Measurements from ENCODE around the gene DDX56. TPM values are rescaled to one million over a fixed set of nuclear protein-coding genes. Genes with fewer than 3 reads are reported as not detected.
A peak's percentile ranks its signal among the peaks of the same experiment; 100 is the strongest.

The DDX56 gene
- total RNA-seq, 1 experiment from 2014 or later, result 83.1 TPM

DNA sequence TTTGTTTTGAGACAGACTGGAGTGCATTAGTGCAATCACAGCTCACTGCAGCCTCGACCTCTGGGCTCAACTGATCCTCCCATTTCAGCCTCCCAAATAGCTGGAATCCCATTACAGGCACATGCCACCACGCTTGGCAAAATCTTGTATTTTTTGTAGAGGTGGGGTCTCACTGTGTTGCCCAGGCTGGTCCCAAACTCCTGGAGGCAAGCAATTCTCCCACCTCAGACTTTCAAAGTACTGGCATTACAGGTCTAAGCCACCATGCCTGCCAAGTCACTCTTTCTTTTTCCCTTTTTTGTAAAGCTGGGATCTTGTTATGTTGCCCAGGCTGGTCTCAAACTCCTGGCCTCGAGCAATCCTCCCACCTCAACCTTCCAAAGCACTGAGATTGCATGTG lies 24.3 kb downstream of the DDX56 start:
- Mint-ChIP-seq H3K36me3 (no peaks in the 10 kb centered on the region), H3K27me3 (ENCODE audit: low read depth) (no peaks in the 10 kb centered on the region; the same call in 1 of the 2 replicates), H3K27ac (no peak overlapping the region), H3K4me3 (no peak overlapping the region), H3K9me3 (no peaks in the 10 kb centered on the region), H3K4me1 (peaks cover 8% of the 10 kb centered on the region)
- CTCF ChIA-PET, result interaction anchor here (1.4 to 3.3 kb wide), 2 partner anchors 15 to 16 kb away, joined by 3 to 19 read pairs; no protein-coding TSS in a partner anchor
- POLR2A ChIA-PET, result no interaction called here
- ATAC-seq, result no peak
- DNase-seq (ENCODE audit: low spot score), result no peak
- TF ChIP-seq, protein P1, sequence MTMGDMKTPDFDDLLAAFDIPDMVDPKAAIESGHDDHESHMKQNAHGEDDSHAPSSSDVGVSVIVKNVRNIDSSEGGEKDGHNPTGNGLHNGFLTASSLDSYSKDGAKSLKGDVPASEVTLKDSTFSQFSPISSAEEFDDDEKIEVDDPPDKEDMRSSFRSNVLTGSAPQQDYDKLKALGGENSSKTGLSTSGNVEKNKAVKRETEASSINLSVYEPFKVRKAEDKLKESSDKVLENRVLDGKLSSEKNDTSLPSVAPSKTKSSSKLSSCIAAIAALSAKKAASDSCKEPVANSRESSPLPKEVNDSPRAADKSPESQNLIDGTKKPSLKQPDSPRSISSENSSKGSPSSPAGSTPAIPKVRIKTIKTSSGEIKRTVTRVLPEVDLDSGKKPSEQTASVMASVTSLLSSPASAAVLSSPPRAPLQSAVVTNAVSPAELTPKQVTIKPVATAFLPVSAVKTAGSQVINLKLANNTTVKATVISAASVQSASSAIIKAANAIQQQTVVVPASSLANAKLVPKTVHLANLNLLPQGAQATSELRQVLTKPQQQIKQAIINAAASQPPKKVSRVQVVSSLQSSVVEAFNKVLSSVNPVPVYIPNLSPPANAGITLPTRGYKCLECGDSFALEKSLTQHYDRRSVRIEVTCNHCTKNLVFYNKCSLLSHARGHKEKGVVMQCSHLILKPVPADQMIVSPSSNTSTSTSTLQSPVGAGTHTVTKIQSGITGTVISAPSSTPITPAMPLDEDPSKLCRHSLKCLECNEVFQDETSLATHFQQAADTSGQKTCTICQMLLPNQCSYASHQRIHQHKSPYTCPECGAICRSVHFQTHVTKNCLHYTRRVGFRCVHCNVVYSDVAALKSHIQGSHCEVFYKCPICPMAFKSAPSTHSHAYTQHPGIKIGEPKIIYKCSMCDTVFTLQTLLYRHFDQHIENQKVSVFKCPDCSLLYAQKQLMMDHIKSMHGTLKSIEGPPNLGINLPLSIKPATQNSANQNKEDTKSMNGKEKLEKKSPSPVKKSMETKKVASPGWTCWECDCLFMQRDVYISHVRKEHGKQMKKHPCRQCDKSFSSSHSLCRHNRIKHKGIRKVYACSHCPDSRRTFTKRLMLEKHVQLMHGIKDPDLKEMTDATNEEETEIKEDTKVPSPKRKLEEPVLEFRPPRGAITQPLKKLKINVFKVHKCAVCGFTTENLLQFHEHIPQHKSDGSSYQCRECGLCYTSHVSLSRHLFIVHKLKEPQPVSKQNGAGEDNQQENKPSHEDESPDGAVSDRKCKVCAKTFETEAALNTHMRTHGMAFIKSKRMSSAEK (CRISPR knock-in tag; IDR thresholded peaks at IDR 0.05; ENCODE audit: borderline replicate concordance), result no peak
- 0 out of 2 replicates have a peak, but pooled peaks have one; percentile 16 for TF ChIP-seq GTF2I (CRISPR knock-in tag; conservative IDR thresholded peaks at IDR 0.05)
- no peak for TF ChIP-seq FOXK1 (CRISPR knock-in tag; IDR thresholded peaks at IDR 0.05)

DNA sequence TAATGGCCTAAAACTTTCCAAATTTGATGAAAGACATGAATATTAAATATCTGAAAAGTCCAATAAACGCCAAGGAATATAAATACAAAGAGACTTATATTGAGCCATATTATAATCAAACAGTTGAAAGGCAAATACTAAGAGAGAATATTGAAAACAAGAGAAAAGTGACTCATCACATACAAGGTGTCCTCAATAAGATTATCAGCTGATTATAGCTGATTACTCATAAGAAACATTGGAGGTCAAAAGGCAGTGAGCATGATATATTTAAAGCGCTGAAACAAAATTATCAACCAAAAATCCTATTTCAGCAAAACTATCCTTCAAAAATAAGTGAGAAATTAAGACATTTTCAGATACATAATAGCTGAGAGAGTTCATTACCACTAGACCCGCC lies 24.8 kb downstream of the DDX56 start:
- ATAC-seq (no peak), DNase-seq (ENCODE audit: low spot score) (no peak)
- Mint-ChIP-seq H3K27me3 (ENCODE audit: low read depth) (no peaks in the 10 kb centered on the region; the same call in 1 of the 2 replicates), H3K9me3 (no peaks in the 10 kb centered on the region), H3K27ac (no peak overlapping the region), H3K4me3 (no peak overlapping the region), H3K4me1 (peaks cover 8% of the 10 kb centered on the region), H3K36me3 (no peaks in the 10 kb centered on the region)
- ChIA-PET CTCF (interaction anchor here (1.4 to 3.3 kb wide), 2 partner anchors 14 to 17 kb away, joined by 3 to 19 read pairs; no protein-coding TSS in a partner anchor), POLR2A (no interaction called here)
- TF ChIP-seq, protein P2, sequence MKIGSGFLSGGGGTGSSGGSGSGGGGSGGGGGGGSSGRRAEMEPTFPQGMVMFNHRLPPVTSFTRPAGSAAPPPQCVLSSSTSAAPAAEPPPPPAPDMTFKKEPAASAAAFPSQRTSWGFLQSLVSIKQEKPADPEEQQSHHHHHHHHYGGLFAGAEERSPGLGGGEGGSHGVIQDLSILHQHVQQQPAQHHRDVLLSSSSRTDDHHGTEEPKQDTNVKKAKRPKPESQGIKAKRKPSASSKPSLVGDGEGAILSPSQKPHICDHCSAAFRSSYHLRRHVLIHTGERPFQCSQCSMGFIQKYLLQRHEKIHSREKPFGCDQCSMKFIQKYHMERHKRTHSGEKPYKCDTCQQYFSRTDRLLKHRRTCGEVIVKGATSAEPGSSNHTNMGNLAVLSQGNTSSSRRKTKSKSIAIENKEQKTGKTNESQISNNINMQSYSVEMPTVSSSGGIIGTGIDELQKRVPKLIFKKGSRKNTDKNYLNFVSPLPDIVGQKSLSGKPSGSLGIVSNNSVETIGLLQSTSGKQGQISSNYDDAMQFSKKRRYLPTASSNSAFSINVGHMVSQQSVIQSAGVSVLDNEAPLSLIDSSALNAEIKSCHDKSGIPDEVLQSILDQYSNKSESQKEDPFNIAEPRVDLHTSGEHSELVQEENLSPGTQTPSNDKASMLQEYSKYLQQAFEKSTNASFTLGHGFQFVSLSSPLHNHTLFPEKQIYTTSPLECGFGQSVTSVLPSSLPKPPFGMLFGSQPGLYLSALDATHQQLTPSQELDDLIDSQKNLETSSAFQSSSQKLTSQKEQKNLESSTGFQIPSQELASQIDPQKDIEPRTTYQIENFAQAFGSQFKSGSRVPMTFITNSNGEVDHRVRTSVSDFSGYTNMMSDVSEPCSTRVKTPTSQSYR (CRISPR knock-in tag; IDR thresholded peaks at IDR 0.05), result no peak
- TF ChIP-seq ZNF416 (CRISPR knock-in tag; IDR thresholded peaks at IDR 0.05), result no peak
- TF ChIP-seq ELF4 (CRISPR knock-in tag; IDR thresholded peaks at IDR 0.05; ENCODE audit: low read depth), result no peak
- TF ChIP-seq AR (CRISPR knock-in tag; IDR thresholded peaks at IDR 0.05), result no peak
- no peak for TF ChIP-seq JUN (CRISPR knock-in tag; IDR thresholded peaks at IDR 0.05)
- TF ChIP-seq MYBL2 (CRISPR knock-in tag; IDR thresholded peaks at IDR 0.05), result no peak
- TF ChIP-seq GRHL2 (CRISPR knock-in tag; IDR thresholded peaks at IDR 0.05; ENCODE audit: insufficient replicate concordance, severe bottlenecking), result no peak
- TF ChIP-seq, protein P3, sequence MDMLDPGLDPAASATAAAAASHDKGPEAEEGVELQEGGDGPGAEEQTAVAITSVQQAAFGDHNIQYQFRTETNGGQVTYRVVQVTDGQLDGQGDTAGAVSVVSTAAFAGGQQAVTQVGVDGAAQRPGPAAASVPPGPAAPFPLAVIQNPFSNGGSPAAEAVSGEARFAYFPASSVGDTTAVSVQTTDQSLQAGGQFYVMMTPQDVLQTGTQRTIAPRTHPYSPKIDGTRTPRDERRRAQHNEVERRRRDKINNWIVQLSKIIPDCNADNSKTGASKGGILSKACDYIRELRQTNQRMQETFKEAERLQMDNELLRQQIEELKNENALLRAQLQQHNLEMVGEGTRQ (CRISPR knock-in tag; IDR thresholded peaks at IDR 0.05), result no peak
- no peak for TF ChIP-seq ETV6 (CRISPR knock-in tag; IDR thresholded peaks at IDR 0.05)
- TF ChIP-seq, protein P4, sequence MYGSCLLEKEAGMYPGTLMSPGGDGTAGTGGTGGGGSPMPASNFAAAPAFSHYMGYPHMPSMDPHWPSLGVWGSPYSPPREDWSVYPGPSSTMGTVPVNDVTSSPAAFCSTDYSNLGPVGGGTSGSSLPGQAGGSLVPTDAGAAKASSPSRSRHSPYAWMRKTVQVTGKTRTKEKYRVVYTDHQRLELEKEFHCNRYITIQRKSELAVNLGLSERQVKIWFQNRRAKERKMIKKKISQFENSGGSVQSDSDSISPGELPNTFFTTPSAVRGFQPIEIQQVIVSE (CRISPR knock-in tag; IDR thresholded peaks at IDR 0.05; ENCODE audit: borderline replicate concordance), result no peak
- TF ChIP-seq E2F5 (CRISPR knock-in tag; IDR thresholded peaks at IDR 0.05), result no peak
- TF ChIP-seq TCF7 (CRISPR knock-in tag; IDR thresholded peaks at IDR 0.05; ENCODE audit: low read depth), result no peak

All from WTC11 (cell line).